GM21717 (cell line): ENCODE measurements around the gene PLEKHA4.
"Not testable (repeated sequence)": the region's sequence is repeated elsewhere in the genome, so short reads cannot be mapped to it uniquely, and the experiment has no call there.

ENCODE experiments used
- ATAC-seq: cut with Tn5 transposase; IDR thresholded peaks from one replicate; pipeline ENCODE4 v1.9.1; 2021; ENCODE audit warnings: mild to moderate bottlenecking, moderate library complexity; ENCODE audit not compliant: unreplicated experiment

Gene PLEKHA4

GRCh38 chr19:48866692-48867091, 1.7 kb downstream of the PLEKHA4 start:
- ATAC-seq = no peak

GRCh38 chr19:48862827-48863226, 5.6 kb downstream of the PLEKHA4 start:
- no peak for ATAC-seq

- no peak for ATAC-seq
Measured at GRCh38 chr19:48861313-48861712, 7.1 kb downstream of the PLEKHA4 start.

- ATAC-seq = no peak
Measured at GRCh38 chr19:48859711-48860572, 8.5 kb downstream of the PLEKHA4 start.

GRCh38 chr19:48858984-48859710, 9.3 kb downstream of the PLEKHA4 start:
- ATAC-seq = no peak

- no peak for ATAC-seq
Measured at GRCh38 chr19:48856921-48857320, 11.5 kb downstream of the PLEKHA4 start.

- no peak for ATAC-seq
Measured at GRCh38 chr19:48854103-48854502, 14.3 kb downstream of the PLEKHA4 start.

- ATAC-seq = no peak
Measured at GRCh38 chr19:48853483-48853882, 14.9 kb downstream of the PLEKHA4 start.

- no peak for ATAC-seq
Measured at GRCh38 chr19:48852292-48852691, 16.1 kb downstream of the PLEKHA4 start.

GRCh38 chr19:48846659-48847058, 21.8 kb downstream of the PLEKHA4 start:
- ATAC-seq = not testable (repeated sequence)

- ATAC-seq = no peak
Measured at GRCh38 chr19:48845384-48845783, 23.0 kb downstream of the PLEKHA4 start.

GRCh38 chr19:48844472-48844871, 23.9 kb downstream of the PLEKHA4 start:
- ATAC-seq = no peak

GRCh38 chr19:48842789-48843162, 25.6 kb downstream of the PLEKHA4 start:
- no peak for ATAC-seq

- no peak for ATAC-seq
Measured at GRCh38 chr19:48841571-48841970, 26.8 kb downstream of the PLEKHA4 start.

- no peak for ATAC-seq
Measured at GRCh38 chr19:48841047-48841446, 27.4 kb downstream of the PLEKHA4 start.

- ATAC-seq = no peak
Measured at GRCh38 chr19:48837687-48838086, 30.7 kb downstream of the PLEKHA4 start.

GRCh38 chr19:48837051-48837524, 31.3 kb downstream of the PLEKHA4 start:
- ATAC-seq = no peak

GRCh38 chr19:48836089-48837017, 32.1 kb downstream of the PLEKHA4 start, which contains the start of gene HSD17B14:
Gene HSD17B14 (minus strand): TSS chr19:48836491. CDS start chr19:48836411, 80 bp downstream.
- no peak for ATAC-seq

- peak; percentile 77 for ATAC-seq
Measured at GRCh38 chr19:48835734-48836088, 32.7 kb downstream of the PLEKHA4 start.

- ATAC-seq = no peak
Measured at GRCh38 chr19:48833977-48834376, 34.4 kb downstream of the PLEKHA4 start.

- ATAC-seq = no peak
Measured at GRCh38 chr19:48833049-48833448, 35.4 kb downstream of the PLEKHA4 start.
